Peyer's patch (tissue), 4 donors: ENCODE results near the gene DCST2.

ENCODE experiments used
- POLR2A ChIP-seq, 2 donors: fragments of 450-650 bp; IDR thresholded peaks; one replicate each; pipeline ENCODE4 v1.5.1; 2017; ENCODE audit warnings: antibody characterized with exemption in 2 of 2, mild to moderate bottlenecking in 2 of 2, moderate library complexity in 2 of 2
- TF ChIP-seq, protein P1 (sequence below), 6 experiments: fragments of 450-650 bp in 4 of 6; fragments of 200-600 bp in 2 of 6; sonication (generic) in 1 of 6; IDR thresholded peaks; one replicate each; pipeline ENCODE4 v1.5.1; 2017 to 2019; ENCODE audit warnings: antibody characterized with exemption in 6 of 6, mild to moderate bottlenecking in 3 of 6, moderate library complexity in 1 of 6

DNA sequence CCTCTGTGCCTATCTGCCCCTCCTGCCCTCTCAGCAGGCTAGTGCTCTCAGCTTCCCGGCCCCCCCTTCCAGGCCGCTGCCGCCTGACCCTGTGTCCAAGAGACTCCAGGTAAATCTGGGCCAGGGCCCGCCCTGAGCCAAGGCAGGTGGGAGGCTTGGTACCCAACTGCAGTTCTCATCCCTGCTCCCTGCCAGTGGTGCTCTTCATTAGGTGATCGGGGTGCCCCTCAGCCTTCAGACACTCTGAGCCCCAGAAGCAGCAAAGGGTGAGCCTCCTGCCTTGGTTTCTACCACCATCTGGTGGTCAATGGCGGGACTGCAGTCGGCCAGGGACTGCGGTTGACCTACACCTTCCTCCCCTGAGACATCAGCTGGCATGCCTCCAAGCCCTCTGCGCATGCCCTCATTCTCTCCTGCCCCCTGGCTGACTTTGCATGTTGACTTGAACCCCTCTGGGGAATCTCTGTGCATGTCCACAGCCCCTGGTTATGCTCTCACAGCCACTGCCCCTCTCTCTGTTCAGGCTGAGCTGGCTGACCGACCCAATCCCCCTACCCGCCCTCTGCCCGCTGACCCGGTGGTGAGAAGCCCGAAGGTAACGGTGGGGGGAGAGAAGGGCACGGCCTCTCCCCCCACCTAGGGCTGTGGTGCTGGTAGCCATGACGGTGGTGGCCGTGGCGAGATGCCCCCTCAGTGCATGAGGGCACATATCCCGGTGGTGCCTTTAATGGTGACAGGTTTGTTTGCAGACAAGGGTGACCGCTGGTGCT is 28.0 kb upstream of the DCST2 start:
- no peak for TF ChIP-seq POLR2A (IDR thresholded peaks at IDR 0.05)
- TF ChIP-seq, protein P1, sequence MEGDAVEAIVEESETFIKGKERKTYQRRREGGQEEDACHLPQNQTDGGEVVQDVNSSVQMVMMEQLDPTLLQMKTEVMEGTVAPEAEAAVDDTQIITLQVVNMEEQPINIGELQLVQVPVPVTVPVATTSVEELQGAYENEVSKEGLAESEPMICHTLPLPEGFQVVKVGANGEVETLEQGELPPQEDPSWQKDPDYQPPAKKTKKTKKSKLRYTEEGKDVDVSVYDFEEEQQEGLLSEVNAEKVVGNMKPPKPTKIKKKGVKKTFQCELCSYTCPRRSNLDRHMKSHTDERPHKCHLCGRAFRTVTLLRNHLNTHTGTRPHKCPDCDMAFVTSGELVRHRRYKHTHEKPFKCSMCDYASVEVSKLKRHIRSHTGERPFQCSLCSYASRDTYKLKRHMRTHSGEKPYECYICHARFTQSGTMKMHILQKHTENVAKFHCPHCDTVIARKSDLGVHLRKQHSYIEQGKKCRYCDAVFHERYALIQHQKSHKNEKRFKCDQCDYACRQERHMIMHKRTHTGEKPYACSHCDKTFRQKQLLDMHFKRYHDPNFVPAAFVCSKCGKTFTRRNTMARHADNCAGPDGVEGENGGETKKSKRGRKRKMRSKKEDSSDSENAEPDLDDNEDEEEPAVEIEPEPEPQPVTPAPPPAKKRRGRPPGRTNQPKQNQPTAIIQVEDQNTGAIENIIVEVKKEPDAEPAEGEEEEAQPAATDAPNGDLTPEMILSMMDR (IDR thresholded peaks at IDR 0.05) = peak; percentile 99 to 100 (median 99)
